Astrocyte (in vitro differentiated cells and primary cell): ENCODE results near the gene KCP.
A peak's percentile ranks its signal among the peaks of the same experiment; 100 is the strongest.

ENCODE experiments used
- CTCF ChIP-seq: IDR thresholded peaks from 2 replicates; pipeline ENCODE4 v1.5.1; 2011; ENCODE audit warnings: low read depth, mild to moderate bottlenecking, inconsistent platforms, low read length, moderate library complexity; ENCODE audit not compliant: insufficient read depth
- EZH2 ChIP-seq: IDR thresholded peaks from 2 replicates; pipeline ENCODE4 v1.6.1; 2012; ENCODE audit warnings: mild to moderate bottlenecking, low read length, inconsistent platforms; ENCODE audit not compliant: insufficient read depth

GRCh38 chr7:128909625-128910568 is 612 bp downstream of the KCP start:
- TF ChIP-seq CTCF (no peak), EZH2 (peak; percentile 78)
